ENCODE data around the gene PPL.

DNA sequence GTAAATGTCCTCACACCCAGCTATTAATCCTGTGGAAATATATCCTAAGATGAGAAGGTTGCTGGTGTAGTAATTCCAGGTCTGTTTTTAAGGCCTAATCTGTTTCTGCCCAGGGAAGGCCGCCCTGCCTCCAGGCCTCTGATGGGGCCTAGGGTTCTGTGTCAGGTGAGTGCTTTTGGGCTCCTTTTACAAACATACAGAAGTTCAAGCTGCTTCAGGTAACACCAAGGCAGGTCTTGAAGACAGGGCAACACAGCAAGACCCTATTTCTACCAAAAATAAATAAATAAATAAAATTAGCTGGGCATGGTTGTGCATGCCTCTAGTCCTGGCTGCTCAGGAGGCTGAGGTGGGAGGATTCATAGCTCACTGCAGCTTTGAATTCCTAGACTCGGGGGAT lies 9.3 kb downstream of the PPL start:
- TF ChIP-seq POLR2A (IDR thresholded peaks at IDR 0.05; ENCODE audit: low read length) (no peak), GATA1 (IDR thresholded peaks at IDR 0.05; ENCODE audit: low read depth, low read length) (no peak)
